Esophagus squamous epithelium (tissue), 5 donors: ENCODE data around the gene ASMTL. TPM values are rescaled to one million over a fixed set of nuclear protein-coding genes. Genes with fewer than 3 reads are reported as not detected.

Experiments used
- DNase-seq: peaks from one replicate; lab custom pipeline; 2025; lab: John Stamatoyannopoulos, UW
- H3K27ac ChIP-seq, 4 donors: fragments of 200-600 bp; sonication (generic); one replicate each; pipeline ENCODE4 v1.5.1; 2016 to 2019; ENCODE audit warnings: mild to moderate bottlenecking in 1 of 4
- H3K27me3 ChIP-seq, 4 donors: fragments of 200-600 bp; sonication (generic); 1 replicate in 3 of 4; 2 replicates in 1 of 4; pipeline versions ENCODE4 v1.5.1 to v1.6.0; 2017 to 2021; ENCODE audit warnings: antibody characterized with exemption in 1 of 4
- H3K36me3 ChIP-seq, 3 donors: fragments of 200-600 bp; sonication (generic); one replicate each; pipeline ENCODE4 v1.5.1; 2016 to 2019
- H3K4me1 ChIP-seq, 3 donors: fragments of 200-600 bp; sonication (generic); one replicate each; pipeline ENCODE4 v1.5.1; 2017 to 2019
- H3K4me3 ChIP-seq, 4 donors: fragments of 200-600 bp; sonication (generic); 1 replicate in 3 of 4; 2 replicates in 1 of 4; pipeline ENCODE4 v1.5.1; 2016 to 2019; ENCODE audit warnings: mild to moderate bottlenecking in 2 of 4, moderate library complexity in 1 of 4
- H3K9me3 ChIP-seq, 3 donors: fragments of 200-600 bp; sonication (generic); one replicate each; pipeline ENCODE4 v1.5.1; 2016 to 2019
- CTCF ChIP-seq, 6 experiments: fragments of 450-650 bp in 4 of 6; fragments of 200-600 bp in 2 of 6; sonication (generic) in 2 of 6; IDR thresholded peaks; one replicate each; pipeline ENCODE4 v1.5.1; 2016 to 2019; ENCODE audit warnings: antibody characterized with exemption in 6 of 6, mild to moderate bottlenecking in 4 of 6, moderate library complexity in 4 of 6
- POLR2A ChIP-seq, 4 donors: fragments of 450-650 bp; IDR thresholded peaks; one replicate each; pipeline ENCODE4 v1.6.1; 2017; ENCODE audit warnings: antibody characterized with exemption in 4 of 4, mild to moderate bottlenecking in 4 of 4, moderate library complexity in 3 of 4
- WGBS, 2 donors: methylation state at CpG; one replicate each; pipeline ENCODE4 v1.1.5; 2018; 5-methylcytosine and 5-hydroxymethylcytosine counted together
- intact Hi-C: fragments of 100-400 bp; cut with DNase I; formaldehyde crosslinking; loops from one replicate; pipeline ENCODE4 v1.15.0; 2022
- total RNA-seq, 4 donors: library from RNA; depleted of rRNA; stranded (reverse); fragments of >200 nt; gene quantifications; one replicate each; pipeline ENCODE4 v1.1.0, GENCODE V29; 2016
- donor health status: DM: yes; HTN: yes; CAD: no.

The ASMTL gene, protein sequence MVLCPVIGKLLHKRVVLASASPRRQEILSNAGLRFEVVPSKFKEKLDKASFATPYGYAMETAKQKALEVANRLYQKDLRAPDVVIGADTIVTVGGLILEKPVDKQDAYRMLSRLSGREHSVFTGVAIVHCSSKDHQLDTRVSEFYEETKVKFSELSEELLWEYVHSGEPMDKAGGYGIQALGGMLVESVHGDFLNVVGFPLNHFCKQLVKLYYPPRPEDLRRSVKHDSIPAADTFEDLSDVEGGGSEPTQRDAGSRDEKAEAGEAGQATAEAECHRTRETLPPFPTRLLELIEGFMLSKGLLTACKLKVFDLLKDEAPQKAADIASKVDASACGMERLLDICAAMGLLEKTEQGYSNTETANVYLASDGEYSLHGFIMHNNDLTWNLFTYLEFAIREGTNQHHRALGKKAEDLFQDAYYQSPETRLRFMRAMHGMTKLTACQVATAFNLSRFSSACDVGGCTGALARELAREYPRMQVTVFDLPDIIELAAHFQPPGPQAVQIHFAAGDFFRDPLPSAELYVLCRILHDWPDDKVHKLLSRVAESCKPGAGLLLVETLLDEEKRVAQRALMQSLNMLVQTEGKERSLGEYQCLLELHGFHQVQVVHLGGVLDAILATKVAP
- total RNA-seq: 10 to 100 TPM in 2 of 4 donors, 1 to 10 TPM in 2; 4.4 to 21.4 (median 11.1) TPM

GRCh38 chrX:1452516-1453394, at the start of gene ASMTL:
Gene ASMTL (minus strand): TSS chrX:1452909. CDS start chrX:1452840, 69 bp downstream.
- Histone ChIP-seq H3K27me3 (no peaks in the 10 kb centered on the region), H3K4me3 (peak within 1 kb of the TSS; percentile 88 to 94 (median 91)), H3K9me3 (no peaks in the 10 kb centered on the region), H3K4me1 (peaks cover 11 to 33% (median 15%) of the 10 kb centered on the region in 3 donors), H3K27ac (peak within 1 kb of the TSS; percentile 92 to 96 (median 94)), H3K36me3 (no peaks in the 10 kb centered on the region)
- TF ChIP-seq CTCF (IDR thresholded peaks at IDR 0.05) (no peak), POLR2A (IDR thresholded peaks at IDR 0.05) (peak in 2 of 4 donors; percentile 58 to 75)
- 1% methylated on average over 19 to 24 of the region's 76 CpGs for WGBS, 2 donors
- no peak for DNase-seq
- intact Hi-C loops: loop anchor here (10.0 kb wide), 1 partner anchor 142 kb away; the partner anchor contains the start of gene AKAP17A

DNA sequence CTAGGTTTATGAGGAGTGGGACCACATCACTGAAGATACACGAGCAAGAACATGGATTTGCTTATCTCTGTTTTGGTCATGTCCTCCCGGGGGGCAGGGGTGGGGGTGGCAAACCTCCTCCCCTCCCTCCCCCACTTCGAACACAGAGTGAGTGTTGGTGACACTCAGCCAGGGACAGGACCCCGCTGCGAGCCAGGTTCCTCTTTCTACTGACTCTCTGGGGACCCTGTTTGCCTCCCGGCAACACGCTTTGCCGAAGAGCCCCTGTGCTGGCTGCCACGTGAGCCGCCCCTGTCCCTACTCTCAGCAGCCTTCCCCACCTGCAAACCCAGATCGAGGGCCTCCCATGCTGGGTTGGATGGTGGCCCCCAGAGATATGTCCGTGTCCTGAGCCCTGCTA, 49.5 kb upstream of the ASMTL start:
- H3K27ac ChIP-seq: no peak overlapping the region
- no peak for DNase-seq
- H3K4me3 ChIP-seq: no peak overlapping the region
- intact Hi-C loops: no loop called here
- no peaks in the 10 kb centered on the region for H3K27me3 ChIP-seq
- no peaks in the 10 kb centered on the region for H3K9me3 ChIP-seq
- WGBS, 2 donors: 64 to 66% methylated on average over 9 to 10 of the region's 12 CpGs
- H3K4me1 ChIP-seq: no peaks in the 10 kb centered on the region
- TF ChIP-seq POLR2A (IDR thresholded peaks at IDR 0.05): no peak
- no peak for TF ChIP-seq CTCF (IDR thresholded peaks at IDR 0.05)
- no peaks in the 10 kb centered on the region for H3K36me3 ChIP-seq

GRCh38 chrX:1500701-1501624, 48.3 kb upstream of the ASMTL start:
- Histone ChIP-seq H3K36me3 (no peaks in the 10 kb centered on the region), H3K9me3 (no peaks in the 10 kb centered on the region), H3K4me1 (no peaks in the 10 kb centered on the region), H3K4me3 (peak overlapping the region in 1 of 4 donors; percentile 26), H3K27me3 (no peaks in the 10 kb centered on the region), H3K27ac (peak overlapping the region in 2 of 4 donors; percentile 23 to 72)
- 54 to 64% methylated on average over 13 to 18 of the region's 23 CpGs for WGBS, 2 donors
- TF ChIP-seq POLR2A (IDR thresholded peaks at IDR 0.05) (no peak), CTCF (IDR thresholded peaks at IDR 0.05) (no peak)
- no peak for DNase-seq
- intact Hi-C loops: no loop called here

GRCh38 chrX:1496076-1496475, 43.4 kb upstream of the ASMTL start:
- WGBS, 2 donors: 77 to 78% methylated on average over 9 to 12 of the region's 12 CpGs
- H3K9me3 ChIP-seq: no peaks in the 10 kb centered on the region
- H3K27ac ChIP-seq: no peak overlapping the region
- no peak for DNase-seq
- H3K4me1 ChIP-seq: peaks cover 0 to 9% (median 0%) of the 10 kb centered on the region in 3 donors
- no peaks in the 10 kb centered on the region for H3K27me3 ChIP-seq
- no peaks in the 10 kb centered on the region for H3K36me3 ChIP-seq
- intact Hi-C loops: no loop called here
- TF ChIP-seq POLR2A (IDR thresholded peaks at IDR 0.05): no peak
- no peak for TF ChIP-seq CTCF (IDR thresholded peaks at IDR 0.05)
- no peak overlapping the region for H3K4me3 ChIP-seq
